Measurements from ENCODE around the gene CCT5. TPM values are rescaled to one million over a fixed set of nuclear protein-coding genes. Genes with fewer than 3 reads are reported as not detected.

CCT5 gene
- total and polyA plus RNA-seq, 2 donors from 2014 or later = 130 to 136 TPM

DNA sequence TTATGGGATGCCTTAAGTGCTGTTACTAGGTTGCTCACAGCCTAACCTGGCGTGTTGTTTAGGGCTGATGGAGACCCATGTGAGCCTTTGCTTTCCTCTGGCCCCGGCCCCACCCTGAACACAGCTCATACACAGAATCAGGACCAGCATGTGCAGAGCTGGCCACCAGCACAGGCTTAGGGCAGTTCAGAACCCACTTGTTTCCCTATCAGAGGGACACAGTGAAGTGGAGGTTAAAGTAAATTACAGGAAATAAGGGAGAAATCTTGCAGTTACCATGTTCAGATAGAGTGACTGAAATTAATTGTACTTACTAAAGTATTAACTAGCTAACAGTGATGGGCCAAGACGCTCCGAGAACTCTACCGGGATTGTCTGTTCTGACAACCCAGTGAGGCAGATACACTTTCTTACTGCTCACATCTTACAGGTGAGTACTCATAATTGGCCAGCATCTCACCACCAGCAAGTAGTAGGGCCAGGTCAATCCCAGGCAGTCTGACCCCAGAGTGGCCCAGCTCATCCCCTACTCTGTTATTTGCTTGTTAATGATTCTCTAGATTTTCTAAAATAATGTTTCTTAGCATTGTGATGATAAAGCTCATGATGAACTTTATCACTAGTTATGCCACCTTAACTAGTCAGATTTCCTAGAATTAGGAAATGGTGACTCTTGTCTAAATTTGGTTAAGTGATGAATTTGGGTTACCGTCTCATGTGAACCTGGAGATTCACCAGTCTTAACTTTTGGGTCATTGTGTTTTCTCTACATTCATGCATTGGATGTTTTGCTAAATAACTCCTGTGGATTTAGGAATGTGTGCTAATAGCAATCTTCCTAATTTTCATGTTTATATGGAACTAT lies 15.4 kb downstream of the CCT5 start:
- intact Hi-C loops (cut with DNase I) = no loop called here
- Histone ChIP-seq H3K4me3 (ENCODE audit: low read length in 3 of 3) (no peak overlapping the region), H3K27me3 (ENCODE audit: control insufficient read depth, insufficient read depth, low read length) (no peaks in the 10 kb centered on the region), H3K4me1 (ENCODE audit: control insufficient read depth in 2 of 3, insufficient read depth in 2 of 3, low read depth in 1 of 3, low read length in 3 of 3) (no peaks in the 10 kb centered on the region), H3K9ac (ENCODE audit: low read length in 3 of 3) (no peak overlapping the region), H3K27ac (ENCODE audit: low read depth in 2 of 2, low read length in 2 of 2) (no peak overlapping the region), H3K36me3 (ENCODE audit: control insufficient read depth in 2 of 3, insufficient read depth in 3 of 3, low read length in 3 of 3) (peaks cover 8 to 43% (median 30%) of the 10 kb centered on the region in 3 donors), H3K9me3 (ENCODE audit: control insufficient read depth in 2 of 3, insufficient read depth in 1 of 3, low read length in 3 of 3) (no peaks in the 10 kb centered on the region)
- FAIRE-seq (no peak), DNase-seq (no peak)
- TF ChIP-seq, protein P1, sequence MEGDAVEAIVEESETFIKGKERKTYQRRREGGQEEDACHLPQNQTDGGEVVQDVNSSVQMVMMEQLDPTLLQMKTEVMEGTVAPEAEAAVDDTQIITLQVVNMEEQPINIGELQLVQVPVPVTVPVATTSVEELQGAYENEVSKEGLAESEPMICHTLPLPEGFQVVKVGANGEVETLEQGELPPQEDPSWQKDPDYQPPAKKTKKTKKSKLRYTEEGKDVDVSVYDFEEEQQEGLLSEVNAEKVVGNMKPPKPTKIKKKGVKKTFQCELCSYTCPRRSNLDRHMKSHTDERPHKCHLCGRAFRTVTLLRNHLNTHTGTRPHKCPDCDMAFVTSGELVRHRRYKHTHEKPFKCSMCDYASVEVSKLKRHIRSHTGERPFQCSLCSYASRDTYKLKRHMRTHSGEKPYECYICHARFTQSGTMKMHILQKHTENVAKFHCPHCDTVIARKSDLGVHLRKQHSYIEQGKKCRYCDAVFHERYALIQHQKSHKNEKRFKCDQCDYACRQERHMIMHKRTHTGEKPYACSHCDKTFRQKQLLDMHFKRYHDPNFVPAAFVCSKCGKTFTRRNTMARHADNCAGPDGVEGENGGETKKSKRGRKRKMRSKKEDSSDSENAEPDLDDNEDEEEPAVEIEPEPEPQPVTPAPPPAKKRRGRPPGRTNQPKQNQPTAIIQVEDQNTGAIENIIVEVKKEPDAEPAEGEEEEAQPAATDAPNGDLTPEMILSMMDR (IDR thresholded peaks at IDR 0.05; ENCODE audit: borderline replicate concordance, extremely low read depth, insufficient read depth) = no peak

DNA sequence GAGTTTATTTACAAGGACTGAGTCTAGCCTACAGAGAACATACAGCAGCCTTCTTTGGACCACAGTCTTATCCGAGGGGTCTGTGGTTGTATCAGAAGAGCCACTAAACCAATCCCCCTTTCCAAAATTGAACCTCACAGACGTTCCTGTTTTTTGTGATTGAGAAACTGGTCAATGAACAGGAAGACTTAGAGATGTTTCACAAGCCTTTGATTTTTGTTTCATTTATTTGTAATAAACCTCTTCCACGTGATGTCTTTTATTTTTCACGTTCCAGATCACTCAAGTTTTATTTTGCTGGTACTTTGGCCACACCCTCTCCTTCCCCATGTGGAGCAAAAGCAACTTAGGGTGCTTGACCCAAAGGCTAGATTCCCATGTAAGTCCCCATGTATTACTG lies 16.1 kb downstream of the CCT5 start:
- DNase-seq = no peak
- intact Hi-C loops (cut with DNase I) = no loop called here
- H3K27ac ChIP-seq (ENCODE audit: low read depth in 2 of 2, low read length in 2 of 2) = no peak overlapping the region
- H3K27me3 ChIP-seq (ENCODE audit: control insufficient read depth, insufficient read depth, low read length) = no peaks in the 10 kb centered on the region
- H3K9ac ChIP-seq (ENCODE audit: low read length in 3 of 3) = no peak overlapping the region
- no peaks in the 10 kb centered on the region for H3K4me1 ChIP-seq (ENCODE audit: control insufficient read depth in 2 of 3, insufficient read depth in 2 of 3, low read depth in 1 of 3, low read length in 3 of 3)
- TF ChIP-seq, protein P1 (IDR thresholded peaks at IDR 0.05; ENCODE audit: borderline replicate concordance, extremely low read depth, insufficient read depth) = no peak
- no peak for FAIRE-seq
- H3K4me3 ChIP-seq (ENCODE audit: low read length in 3 of 3) = no peak overlapping the region
- peaks cover 7 to 36% (median 23%) of the 10 kb centered on the region in 3 donors for H3K36me3 ChIP-seq (ENCODE audit: control insufficient read depth in 2 of 3, insufficient read depth in 3 of 3, low read length in 3 of 3)
- no peaks in the 10 kb centered on the region for H3K9me3 ChIP-seq (ENCODE audit: control insufficient read depth in 2 of 3, insufficient read depth in 1 of 3, low read length in 3 of 3)

DNA sequence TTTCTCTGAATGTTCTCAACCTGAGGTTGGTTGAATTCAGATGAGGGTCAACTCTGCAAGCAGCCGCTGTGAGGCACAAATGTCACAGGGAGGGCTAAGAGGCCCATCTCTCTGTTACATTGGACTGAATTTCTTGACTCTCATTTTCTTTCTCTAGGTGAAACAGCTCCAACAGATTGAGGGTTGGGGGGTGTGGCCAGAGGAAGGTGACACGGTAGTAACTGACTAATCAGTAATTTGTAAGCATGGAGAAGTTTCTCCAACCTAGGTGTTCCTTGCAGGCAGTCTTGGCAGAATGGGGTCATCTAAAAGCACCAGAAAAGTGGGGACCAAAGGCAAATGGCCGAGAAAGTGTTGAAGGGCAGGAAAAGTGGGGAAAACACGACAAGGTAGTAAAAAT lies 16.8 kb downstream of the CCT5 start:
- DNase-seq (no peak), FAIRE-seq (no peak)
- H3K9me3 ChIP-seq (ENCODE audit: control insufficient read depth in 2 of 3, insufficient read depth in 1 of 3, low read length in 3 of 3) = no peaks in the 10 kb centered on the region
- H3K27me3 ChIP-seq (ENCODE audit: control insufficient read depth, insufficient read depth, low read length) = no peaks in the 10 kb centered on the region
- no peak overlapping the region for H3K4me3 ChIP-seq (ENCODE audit: low read length in 3 of 3)
- no peak overlapping the region for H3K27ac ChIP-seq (ENCODE audit: low read depth in 2 of 2, low read length in 2 of 2)
- H3K4me1 ChIP-seq (ENCODE audit: control insufficient read depth in 2 of 3, insufficient read depth in 2 of 3, low read depth in 1 of 3, low read length in 3 of 3) = no peaks in the 10 kb centered on the region
- H3K36me3 ChIP-seq (ENCODE audit: control insufficient read depth in 2 of 3, insufficient read depth in 3 of 3, low read length in 3 of 3) = peaks cover 7 to 29% (median 17%) of the 10 kb centered on the region in 3 donors
- intact Hi-C loops (cut with DNase I) = no loop called here
- TF ChIP-seq, protein P1 (IDR thresholded peaks at IDR 0.05; ENCODE audit: borderline replicate concordance, extremely low read depth, insufficient read depth) = no peak
- H3K9ac ChIP-seq (ENCODE audit: low read length in 3 of 3) = no peak overlapping the region
